Bronchial epithelial cell (primary cell): ENCODE data around the gene REV3L. TPM values are rescaled to one million over a fixed set of nuclear protein-coding genes. Genes with fewer than 3 reads are reported as not detected.

Experiments
- DNase-seq: peaks from one replicate; pipeline ENCODE4 v3.0.0-alpha.2; 2010; ENCODE audit warnings: low read depth
- FAIRE-seq: peaks from 2 replicates; lab custom pipeline; 2011; peaks lifted over from hg19 to GRCh38; lab: Jason Lieb, UNC
- H3K27me3 ChIP-seq: 2 replicates; pipeline ENCODE4 v1.5.1; 2011; ENCODE audit warnings: low read length; ENCODE audit not compliant: control insufficient read depth, insufficient read depth
- H3K36me3 ChIP-seq: 2 replicates; pipeline ENCODE4 v1.5.1; 2011; ENCODE audit warnings: low read length; ENCODE audit not compliant: control insufficient read depth, insufficient read depth
- H3K4me3 ChIP-seq: 2 replicates; pipeline ENCODE4 v1.5.1; 2011; ENCODE audit warnings: mild to moderate bottlenecking, low read depth, low read length, control low read depth
- total RNA-seq: library from RNA; depleted of rRNA; stranded (reverse); fragments of >200 nt; gene quantifications from 2 replicates; pipeline ENCODE4 v1.2.1, GENCODE V29; 2014
- TF ChIP-seq, protein P1 (sequence below): IDR thresholded peaks from 2 replicates; pipeline ENCODE4 v1.5.1; 2011; ENCODE audit warnings: mild to moderate bottlenecking, moderate library complexity, low read length, control low read depth, inconsistent platforms; ENCODE audit not compliant: insufficient read depth, severe bottlenecking

The REV3L gene
- total RNA-seq, 1 donor from 2014 or later: 8.4 TPM

DNA sequence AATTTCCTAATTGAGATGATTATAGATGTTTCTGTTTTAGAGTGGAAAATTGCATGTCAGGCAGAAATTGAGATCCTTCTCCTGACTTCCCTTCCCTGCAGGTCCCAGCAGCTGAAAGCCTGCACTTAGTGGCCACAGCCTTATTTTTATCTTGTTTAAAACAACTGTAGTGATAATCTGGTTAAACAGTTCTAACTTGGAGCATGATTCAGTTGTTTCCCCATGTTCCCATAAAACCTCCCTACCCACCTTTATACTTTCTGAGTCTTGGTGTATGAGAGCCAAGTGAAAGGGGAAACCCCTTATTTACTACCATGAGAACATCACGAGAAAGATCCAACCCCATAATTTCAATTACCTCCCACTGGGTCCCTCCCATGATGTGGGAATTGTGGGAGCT is 200.5 kb downstream of the REV3L start:
- no peak for FAIRE-seq
- TF ChIP-seq, protein P1, sequence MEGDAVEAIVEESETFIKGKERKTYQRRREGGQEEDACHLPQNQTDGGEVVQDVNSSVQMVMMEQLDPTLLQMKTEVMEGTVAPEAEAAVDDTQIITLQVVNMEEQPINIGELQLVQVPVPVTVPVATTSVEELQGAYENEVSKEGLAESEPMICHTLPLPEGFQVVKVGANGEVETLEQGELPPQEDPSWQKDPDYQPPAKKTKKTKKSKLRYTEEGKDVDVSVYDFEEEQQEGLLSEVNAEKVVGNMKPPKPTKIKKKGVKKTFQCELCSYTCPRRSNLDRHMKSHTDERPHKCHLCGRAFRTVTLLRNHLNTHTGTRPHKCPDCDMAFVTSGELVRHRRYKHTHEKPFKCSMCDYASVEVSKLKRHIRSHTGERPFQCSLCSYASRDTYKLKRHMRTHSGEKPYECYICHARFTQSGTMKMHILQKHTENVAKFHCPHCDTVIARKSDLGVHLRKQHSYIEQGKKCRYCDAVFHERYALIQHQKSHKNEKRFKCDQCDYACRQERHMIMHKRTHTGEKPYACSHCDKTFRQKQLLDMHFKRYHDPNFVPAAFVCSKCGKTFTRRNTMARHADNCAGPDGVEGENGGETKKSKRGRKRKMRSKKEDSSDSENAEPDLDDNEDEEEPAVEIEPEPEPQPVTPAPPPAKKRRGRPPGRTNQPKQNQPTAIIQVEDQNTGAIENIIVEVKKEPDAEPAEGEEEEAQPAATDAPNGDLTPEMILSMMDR: no peak
- H3K4me3 ChIP-seq: no peak overlapping the region
- no peaks in the 10 kb centered on the region for H3K36me3 ChIP-seq
- no peak for DNase-seq
- H3K27me3 ChIP-seq: no peaks in the 10 kb centered on the region

DNA sequence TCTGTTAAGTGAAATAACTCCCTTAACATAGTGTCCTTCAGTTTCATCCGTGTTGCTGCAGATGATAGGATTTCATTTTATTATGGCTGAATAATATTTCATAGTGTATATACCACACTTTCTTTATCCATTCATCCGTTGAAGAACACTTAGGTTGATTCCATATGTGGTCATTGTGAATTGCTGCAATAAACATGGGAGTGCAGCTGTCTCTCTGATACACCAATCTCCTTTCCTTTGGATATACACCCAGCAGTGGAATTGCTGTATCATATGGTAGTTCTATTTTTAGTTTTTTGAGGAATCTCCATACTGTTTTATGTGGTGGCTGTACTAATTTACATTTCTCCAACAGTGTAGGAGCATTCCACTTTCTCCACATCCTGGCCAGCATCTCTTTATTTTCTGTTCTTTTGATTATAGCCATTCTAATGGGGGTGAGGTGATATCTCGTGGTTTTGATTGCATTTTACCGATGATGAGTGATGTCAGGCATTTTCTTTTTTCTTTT is 202.5 kb downstream of the REV3L start:
- Histone ChIP-seq H3K4me3 (no peak overlapping the region), H3K36me3 (no peaks in the 10 kb centered on the region), H3K27me3 (no peaks in the 10 kb centered on the region)
- DNase-seq: no peak
- no peak for FAIRE-seq
- TF ChIP-seq, protein P1: no peak

DNA sequence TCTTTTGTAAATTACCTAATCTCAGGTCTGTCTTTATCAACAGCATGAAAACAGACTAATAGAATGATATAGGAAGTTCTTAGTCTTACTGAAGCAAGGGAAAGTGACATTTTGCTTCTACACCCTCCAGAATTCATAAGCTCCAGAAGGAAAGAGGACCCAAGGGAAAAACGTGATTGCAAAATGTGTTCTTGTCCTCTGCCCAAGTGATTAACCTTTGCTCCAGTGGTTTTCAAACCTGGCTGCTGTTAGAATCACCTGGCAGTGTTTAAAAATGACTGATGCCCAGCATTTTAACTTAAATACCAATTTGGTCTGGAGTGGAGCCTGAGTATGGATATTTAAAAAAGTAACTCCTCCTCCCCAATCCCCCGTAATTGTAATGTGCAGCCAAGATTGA is 204.3 kb downstream of the REV3L start:
- DNase-seq (no peak), FAIRE-seq (no peak)
- Histone ChIP-seq H3K4me3 (no peak overlapping the region), H3K27me3 (no peaks in the 10 kb centered on the region), H3K36me3 (no peaks in the 10 kb centered on the region)
- TF ChIP-seq, protein P1: no peak

DNA sequence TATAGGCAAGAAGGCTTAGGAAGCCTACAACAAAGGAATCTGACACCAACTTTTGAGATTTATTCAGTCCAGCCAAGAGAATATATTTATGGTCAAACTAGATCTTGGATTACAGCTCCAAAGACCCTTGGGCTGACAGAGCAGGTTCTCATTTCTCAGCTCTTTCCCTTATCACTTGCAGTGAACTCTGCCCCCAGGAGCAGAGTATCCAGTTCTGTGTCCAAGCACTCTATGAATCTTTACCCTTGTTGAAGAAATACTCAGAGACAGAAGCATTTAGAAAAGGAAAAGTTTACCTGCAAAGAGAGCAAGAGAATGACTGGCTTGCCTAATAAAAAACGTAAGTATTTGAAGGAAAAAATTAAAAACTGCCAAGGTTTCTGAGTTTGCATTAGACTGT is 205.2 kb downstream of the REV3L start:
- no peaks in the 10 kb centered on the region for H3K36me3 ChIP-seq
- no peak for DNase-seq
- H3K4me3 ChIP-seq: no peak overlapping the region
- H3K27me3 ChIP-seq: no peaks in the 10 kb centered on the region
- TF ChIP-seq, protein P1: no peak
- FAIRE-seq: no peak

DNA sequence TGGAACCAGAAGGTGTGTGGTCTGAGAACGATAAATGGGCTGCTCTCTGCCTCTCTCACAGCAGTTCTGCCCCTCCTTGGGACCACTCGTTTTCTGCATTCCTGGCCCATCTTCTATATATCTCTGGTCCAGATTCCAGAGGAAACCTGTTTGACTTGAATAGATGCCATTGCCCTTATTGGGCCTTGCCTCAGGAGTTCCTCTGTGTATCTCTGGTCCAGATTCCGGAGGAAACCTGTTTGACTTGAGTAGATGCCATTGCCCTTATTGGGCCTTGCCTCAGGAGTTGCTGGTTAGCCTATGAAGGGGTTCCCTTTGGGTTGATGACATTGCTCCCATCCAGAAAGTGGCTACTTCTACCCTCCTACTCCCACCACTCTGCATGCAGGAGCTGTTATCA is 206.3 kb downstream of the REV3L start:
- no peak for FAIRE-seq
- TF ChIP-seq, protein P1: no peak
- Histone ChIP-seq H3K36me3 (no peaks in the 10 kb centered on the region), H3K27me3 (no peaks in the 10 kb centered on the region), H3K4me3 (no peak overlapping the region)
- no peak for DNase-seq

DNA sequence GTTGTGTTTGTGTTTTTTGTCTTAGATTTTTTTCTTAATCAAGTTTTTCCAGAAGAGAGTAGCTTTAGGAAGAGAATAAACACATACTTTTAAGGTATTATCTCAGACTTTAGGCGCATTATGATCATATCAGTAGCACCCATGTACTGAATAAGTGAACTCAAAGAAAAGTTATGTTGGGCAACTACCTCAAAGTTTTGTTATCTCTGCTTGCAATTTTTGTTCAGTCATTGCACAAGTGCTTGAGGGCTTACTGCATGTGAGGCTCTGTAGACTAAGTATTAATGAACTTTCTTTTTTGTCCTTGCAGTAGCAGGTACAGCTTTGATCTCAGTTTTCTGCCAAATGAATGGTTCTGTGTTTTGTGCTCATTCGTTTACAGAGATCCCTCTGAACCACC is 206.7 kb downstream of the REV3L start:
- no peak for FAIRE-seq
- H3K27me3 ChIP-seq: no peaks in the 10 kb centered on the region
- H3K4me3 ChIP-seq: no peak overlapping the region
- DNase-seq: no peak
- H3K36me3 ChIP-seq: no peaks in the 10 kb centered on the region
- TF ChIP-seq, protein P1: no peak
